GM19238 (cell line): ENCODE measurements around the gene ABI3.

Experiments used
- DNase-seq: peaks from one replicate; pipeline ENCODE4 v3.0.0; 2011; ENCODE audit warnings: low spot score; ENCODE audit not compliant: insufficient read length

The ABI3 gene

GRCh38 chr17:49224997-49225337 is 14.5 kb downstream of the ABI3 start:
- DNase-seq, result no peak

DNA sequence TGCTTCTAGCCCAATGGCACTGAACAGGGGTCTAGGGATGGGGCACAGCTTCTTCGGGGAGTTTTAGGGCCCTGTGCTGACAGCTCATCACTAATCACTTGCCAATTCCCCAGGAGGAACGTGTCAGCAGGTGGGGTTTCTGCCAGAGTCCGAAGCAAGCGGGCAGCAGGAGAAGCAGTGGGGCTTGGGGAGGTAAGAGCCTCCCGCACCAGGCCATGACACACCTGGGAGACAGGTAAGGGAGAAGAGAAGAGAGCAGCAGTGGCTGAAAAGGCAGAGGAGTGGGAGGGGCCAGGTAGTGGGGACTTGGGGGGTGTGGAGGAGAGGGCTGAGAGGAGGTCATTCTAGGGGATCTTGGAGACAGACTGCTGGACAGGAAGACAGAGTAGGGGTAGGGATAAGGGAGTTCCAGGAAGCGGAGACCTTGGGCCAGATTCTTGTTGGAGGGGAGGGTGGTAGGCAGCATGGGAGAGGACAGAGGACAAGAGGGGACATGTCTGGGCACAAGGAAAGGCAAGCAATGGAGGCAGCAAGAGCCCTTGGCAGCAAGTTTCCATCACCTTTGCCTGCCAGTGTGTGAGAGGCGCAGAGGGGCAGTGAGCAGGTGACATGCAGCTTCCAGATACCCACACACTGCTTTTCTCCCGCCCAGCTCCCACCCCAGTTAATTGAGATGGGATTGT is 15.2 kb downstream of the ABI3 start:
- DNase-seq, result no peak

DNA sequence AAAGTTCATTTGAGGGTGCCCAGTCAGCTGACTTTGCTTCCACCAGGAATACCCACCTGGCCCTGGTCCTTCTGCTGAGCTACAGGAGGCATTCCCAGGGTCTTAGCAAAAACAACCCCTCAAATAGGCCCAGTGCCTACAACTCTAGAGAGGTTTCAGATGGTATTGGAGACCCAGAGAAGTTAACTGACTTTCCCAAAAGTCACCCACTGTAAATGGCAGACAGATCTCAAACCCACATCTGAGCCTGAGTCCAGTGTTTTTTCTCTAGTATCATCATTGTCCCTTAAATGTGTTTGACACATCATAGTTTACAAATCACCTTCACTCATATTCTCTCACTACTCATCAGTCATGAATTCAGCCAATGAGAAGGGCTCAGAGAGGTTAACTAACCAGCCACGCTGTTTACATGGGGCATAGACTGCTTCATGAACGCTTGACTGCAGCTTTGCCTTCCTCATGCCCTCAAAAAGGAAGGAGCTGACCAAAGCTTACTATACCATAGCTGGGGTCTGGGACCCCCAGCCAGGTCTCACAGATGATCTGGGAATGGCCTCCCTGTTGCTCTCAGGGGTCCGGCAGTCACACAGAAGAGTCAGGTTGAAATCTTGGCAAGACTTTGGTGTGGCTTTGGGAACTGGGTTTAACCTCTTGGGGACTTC is 16.4 kb downstream of the ABI3 start:
- DNase-seq, result no peak

DNA sequence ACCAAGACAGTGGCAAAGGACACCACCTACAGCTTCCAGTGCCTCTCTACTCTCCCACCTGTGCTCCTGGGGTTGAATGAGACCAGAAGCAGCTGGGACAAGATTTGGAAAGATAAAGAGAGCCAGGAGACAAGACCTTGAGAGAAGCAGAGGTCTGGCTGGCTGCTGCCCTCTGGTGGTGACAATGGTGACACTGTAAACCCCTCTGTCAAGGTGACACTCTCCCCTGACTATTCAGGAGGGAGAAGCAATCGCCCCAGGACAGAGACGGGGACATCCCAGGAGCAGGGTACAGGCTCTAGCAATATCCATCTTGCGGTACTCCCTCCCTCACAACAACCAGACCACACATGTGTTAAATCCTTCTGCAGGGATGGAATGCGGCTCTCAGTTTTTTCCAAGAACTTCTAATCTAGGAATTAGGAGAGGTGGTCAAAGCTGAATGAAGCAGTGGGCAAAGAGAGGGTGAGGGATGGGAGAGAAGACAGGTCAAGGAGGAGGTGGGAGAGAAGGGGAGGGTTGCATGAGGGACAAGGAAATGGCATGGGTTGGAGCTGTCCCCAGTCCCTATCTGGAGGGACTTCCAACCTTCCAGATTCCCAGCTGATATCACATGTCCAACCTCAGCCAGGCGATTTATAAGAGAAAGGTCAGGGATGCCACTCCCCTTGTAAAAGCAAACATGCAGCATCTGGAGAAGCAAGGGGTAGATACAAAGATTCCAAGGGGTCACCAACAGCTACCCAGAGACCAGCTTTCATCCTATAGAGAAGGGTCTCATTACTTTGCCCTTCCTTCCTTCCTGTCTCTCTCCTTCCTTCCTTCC is 17.1 kb downstream of the ABI3 start:
- peak; percentile 72 for DNase-seq

DNA sequence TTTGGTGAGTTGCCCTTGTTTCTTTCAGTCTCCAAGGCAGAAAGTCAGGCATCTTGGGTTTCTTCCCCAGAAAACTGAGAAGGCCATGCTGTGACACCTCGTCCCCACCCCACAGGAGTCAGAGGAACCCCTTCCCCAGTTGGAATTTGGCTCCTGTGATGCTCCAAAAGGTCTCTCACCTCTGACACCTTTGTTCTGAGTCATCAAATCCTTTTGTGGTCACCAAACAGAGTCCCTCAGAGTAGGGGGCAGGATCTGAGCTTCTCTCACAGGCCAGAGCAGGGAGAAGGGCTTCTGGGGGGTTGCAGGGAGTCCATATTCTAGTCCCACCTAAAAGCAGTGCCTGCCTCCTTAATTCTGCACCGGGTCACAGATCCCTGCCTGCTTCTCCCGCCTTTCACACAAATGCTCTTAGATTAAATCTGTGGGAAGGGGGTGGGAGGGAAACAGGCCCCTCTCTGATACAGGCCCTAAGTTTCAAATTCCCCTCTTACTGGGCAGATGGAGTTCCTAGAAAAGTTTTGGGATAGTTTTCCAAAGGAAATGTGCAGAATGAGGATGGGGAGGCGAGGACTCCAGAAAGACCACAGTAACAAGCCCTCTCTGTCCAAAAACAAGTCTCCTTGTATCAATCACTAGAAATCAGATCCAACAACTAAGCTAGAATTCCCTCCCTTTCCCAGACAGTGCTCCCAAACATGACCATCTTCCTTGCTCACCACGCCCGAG is 18.7 kb downstream of the ABI3 start:
- no peak for DNase-seq

DNA sequence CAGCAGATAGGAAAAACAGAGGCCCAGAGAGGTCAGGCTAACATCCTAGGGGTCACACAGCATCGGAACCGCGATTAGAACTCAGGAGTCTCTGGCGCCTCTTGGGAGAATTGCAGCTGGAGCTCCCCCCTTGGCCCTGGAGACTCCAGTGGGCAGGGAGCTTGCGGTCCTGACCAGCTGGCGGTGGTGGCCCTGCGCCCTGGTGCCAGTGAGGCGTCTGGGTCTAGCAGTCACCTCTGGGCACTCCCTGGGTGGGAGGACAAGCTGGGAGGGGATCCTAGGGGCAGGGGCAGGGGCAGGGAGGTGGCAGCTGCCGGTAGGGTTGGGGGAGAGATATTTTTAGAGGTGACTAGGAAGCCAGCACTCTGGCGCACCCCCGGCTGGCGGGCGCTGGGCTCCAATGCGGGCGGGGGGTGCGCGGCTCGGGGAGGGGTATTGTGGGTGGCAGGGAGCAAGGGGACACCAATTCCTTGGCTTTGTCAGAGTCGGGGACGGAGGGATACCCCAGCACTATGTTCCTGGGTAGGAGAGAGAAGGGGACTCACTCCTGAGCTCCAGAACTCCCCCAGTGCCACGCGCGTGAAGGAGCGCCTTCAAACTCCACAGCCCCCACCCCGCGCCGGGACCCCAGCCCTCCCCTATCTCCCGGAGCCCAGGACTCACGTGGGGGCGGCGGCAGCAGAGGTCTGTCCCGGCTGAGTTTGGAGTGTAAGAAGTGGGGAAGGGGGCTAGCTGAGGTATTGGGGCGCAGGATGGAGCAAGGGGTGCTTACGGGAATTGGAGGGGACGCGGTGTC is 19.5 kb downstream of the ABI3 start:
- no peak for DNase-seq

- DNase-seq, result peak; percentile 91
These were observed 20.4 kb downstream of the ABI3 start, which contains the start of gene PHOSPHO1 for GRCh38 chr17:49230636-49231562. PHOSPHO1 (minus strand) TSS chr17:49230787; CDS start chr17:49226691, 4,096 bp downstream.

- no peak for DNase-seq
These were observed 21.0 kb downstream of the ABI3 start for GRCh38 chr17:49231563-49231894.

GRCh38 chr17:49234509-49235080 is 24.1 kb downstream of the ABI3 start:
- no peak for DNase-seq

GRCh38 chr17:49235896-49236295 is 25.4 kb downstream of the ABI3 start:
- DNase-seq, result no peak

- DNase-seq, result no peak
These were observed 29.5 kb downstream of the ABI3 start for GRCh38 chr17:49239963-49240362.

DNA sequence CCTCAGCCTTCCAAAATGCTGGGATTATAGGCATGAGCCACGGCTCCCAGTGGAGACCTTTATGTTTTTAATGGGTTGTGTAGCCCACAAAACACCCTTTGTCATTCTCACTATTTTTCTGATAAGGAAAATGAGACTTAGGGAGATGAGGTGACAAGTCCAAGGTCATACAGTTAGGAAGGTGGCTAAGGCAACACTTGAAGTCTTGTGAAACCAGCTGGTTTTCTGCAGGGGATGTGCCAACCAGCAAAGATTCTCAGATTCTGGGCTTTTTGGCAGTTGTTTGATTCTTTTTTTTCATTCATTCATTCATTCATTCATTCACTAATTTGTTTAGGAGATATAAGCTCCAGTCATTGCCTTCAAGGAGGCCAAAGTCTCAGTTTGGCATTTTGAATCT is 30.1 kb downstream of the ABI3 start:
- no peak for DNase-seq

GRCh38 chr17:49241040-49241439 is 30.5 kb downstream of the ABI3 start:
- no peak for DNase-seq

DNA sequence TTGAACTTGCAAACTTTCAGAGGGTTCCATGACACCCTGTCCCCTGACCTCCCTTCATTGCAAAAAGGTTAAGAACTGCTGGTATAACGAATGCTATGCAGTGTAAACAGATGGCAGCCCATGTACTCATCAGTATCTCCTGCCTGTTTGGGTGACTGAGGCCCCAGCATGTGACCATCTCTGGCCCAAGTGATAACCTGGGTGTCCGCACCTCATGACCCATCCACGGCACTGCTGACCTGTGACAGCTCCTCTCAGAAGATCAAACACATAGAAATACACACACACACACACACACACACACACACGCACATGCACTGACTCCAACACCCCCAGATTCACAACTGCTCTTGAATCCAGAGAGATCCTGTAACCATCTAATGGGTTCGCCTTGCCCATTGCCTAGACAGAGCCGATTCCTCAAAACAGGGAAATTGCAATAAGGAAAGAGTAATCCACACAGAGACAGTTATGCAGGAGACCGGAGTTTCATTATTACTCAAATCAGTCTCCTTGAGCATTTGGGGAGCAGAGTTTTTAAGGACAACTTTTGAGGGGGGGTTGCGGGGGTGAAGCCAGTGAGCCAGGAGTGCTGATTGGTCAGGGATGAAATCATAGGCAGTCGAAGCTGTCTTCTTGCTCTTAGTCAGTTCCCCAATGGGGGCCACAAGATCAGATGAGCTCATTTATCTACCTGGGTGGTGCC is 31.3 kb downstream of the ABI3 start:
- DNase-seq, result no peak

DNA sequence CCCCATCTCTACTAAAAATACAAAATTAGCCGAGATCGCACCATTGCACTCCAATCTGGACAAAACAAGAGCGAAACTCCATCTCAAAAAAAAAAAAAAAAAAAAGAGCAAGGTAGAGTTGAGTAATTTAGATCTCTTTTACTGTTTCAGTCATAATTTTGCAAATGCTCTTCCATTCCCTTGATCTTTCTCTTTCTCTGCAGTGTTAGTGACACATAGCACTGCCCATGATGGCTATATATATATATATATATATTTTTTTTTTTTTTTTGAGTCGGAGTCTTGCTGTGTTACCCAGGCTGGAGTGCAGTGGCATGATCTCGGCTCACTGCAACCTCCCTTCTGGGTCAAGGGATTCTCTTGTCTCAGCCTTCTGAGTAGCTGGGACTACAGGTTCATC is 32.3 kb downstream of the ABI3 start:
- DNase-seq, result no peak

- no peak for DNase-seq
These were observed 34.3 kb downstream of the ABI3 start for GRCh38 chr17:49244839-49245238.

- DNase-seq, result no peak
These were observed 37.4 kb downstream of the ABI3 start for GRCh38 chr17:49247944-49248343.

DNA sequence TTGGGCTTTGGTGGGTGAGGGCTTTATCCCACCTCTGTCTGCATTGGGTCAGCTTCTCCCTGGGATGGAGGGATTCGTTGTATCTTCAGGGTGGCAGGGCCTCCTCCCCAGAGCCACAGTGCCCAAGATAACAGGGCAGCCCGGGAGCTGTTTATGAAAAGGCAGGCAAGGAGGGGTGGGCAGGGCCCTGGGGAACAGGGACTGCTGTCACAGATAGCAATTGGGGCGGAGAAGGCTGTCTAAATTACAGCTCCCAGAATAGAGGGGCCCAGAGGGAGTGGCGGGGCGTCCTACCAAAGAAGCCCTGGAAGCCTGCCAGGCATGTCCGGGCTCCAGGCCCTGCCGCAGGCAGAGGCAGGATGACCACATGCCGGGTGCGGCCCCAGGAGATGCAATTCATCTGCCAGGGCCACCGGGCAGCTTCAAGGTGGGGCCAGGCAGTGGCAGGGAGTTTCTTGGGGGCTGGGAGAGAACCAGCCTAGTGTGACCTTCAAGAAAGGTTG is 38.8 kb downstream of the ABI3 start:
- DNase-seq, result no peak
